ENCODE results near the gene OR1F1.
"Not testable (repeated sequence)": the region's sequence is repeated elsewhere in the genome, so short reads cannot be mapped to it uniquely, and the experiment has no call there.

The OR1F1 gene

GRCh38 chr16:3187798-3188674 is at the start of gene OR1F1:
TSS of gene OR1F1 (plus strand) at chr16:3188204.
- Histone ChIP-seq H3K27me3 (ENCODE audit: control insufficient read depth, insufficient read depth, low read length) (peaks cover 3% of the 10 kb centered on the region), H3K9ac (no peak within 1 kb of the TSS), H3K36me3 (ENCODE audit: control insufficient read depth, insufficient read depth, low read length) (no peaks in the 10 kb centered on the region), H3K4me3 (ENCODE audit: low read depth, low read length) (peak within 1 kb of the TSS; percentile 53), H3K79me2 (no peaks in the 10 kb centered on the region), H3K4me2 (ENCODE audit: low read length) (peak within 1 kb of the TSS; percentile 60), H3K4me1 (no peaks in the 10 kb centered on the region), H3K27ac (no peak within 1 kb of the TSS), H2AFZ (no peak within 1 kb of the TSS), H3K9me3 (ENCODE audit: control insufficient read depth, low read length) (no peaks in the 10 kb centered on the region)
- TF ChIP-seq, protein P1, sequence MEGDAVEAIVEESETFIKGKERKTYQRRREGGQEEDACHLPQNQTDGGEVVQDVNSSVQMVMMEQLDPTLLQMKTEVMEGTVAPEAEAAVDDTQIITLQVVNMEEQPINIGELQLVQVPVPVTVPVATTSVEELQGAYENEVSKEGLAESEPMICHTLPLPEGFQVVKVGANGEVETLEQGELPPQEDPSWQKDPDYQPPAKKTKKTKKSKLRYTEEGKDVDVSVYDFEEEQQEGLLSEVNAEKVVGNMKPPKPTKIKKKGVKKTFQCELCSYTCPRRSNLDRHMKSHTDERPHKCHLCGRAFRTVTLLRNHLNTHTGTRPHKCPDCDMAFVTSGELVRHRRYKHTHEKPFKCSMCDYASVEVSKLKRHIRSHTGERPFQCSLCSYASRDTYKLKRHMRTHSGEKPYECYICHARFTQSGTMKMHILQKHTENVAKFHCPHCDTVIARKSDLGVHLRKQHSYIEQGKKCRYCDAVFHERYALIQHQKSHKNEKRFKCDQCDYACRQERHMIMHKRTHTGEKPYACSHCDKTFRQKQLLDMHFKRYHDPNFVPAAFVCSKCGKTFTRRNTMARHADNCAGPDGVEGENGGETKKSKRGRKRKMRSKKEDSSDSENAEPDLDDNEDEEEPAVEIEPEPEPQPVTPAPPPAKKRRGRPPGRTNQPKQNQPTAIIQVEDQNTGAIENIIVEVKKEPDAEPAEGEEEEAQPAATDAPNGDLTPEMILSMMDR (IDR thresholded peaks at IDR 0.05), result no peak

GRCh38 chr16:3138342-3138741 is 49.7 kb upstream of the OR1F1 start:
- H3K9ac ChIP-seq, result no peak overlapping the region
- H3K79me2 ChIP-seq, result peaks cover 7% of the 10 kb centered on the region
- peaks cover 9% of the 10 kb centered on the region for H3K4me1 ChIP-seq
- H2AFZ ChIP-seq, result no peak overlapping the region
- TF ChIP-seq, protein P1 (IDR thresholded peaks at IDR 0.05), result no peak
- no peak overlapping the region for H3K4me2 ChIP-seq (ENCODE audit: low read length)
- no peaks in the 10 kb centered on the region for H3K9me3 ChIP-seq (ENCODE audit: control insufficient read depth, low read length)
- no peaks in the 10 kb centered on the region for H3K27me3 ChIP-seq (ENCODE audit: control insufficient read depth, insufficient read depth, low read length)
- H3K36me3 ChIP-seq (ENCODE audit: control insufficient read depth, insufficient read depth, low read length), result no peaks in the 10 kb centered on the region
- H3K27ac ChIP-seq, result no peak overlapping the region
- no peak overlapping the region for H3K4me3 ChIP-seq (ENCODE audit: low read depth, low read length)

DNA sequence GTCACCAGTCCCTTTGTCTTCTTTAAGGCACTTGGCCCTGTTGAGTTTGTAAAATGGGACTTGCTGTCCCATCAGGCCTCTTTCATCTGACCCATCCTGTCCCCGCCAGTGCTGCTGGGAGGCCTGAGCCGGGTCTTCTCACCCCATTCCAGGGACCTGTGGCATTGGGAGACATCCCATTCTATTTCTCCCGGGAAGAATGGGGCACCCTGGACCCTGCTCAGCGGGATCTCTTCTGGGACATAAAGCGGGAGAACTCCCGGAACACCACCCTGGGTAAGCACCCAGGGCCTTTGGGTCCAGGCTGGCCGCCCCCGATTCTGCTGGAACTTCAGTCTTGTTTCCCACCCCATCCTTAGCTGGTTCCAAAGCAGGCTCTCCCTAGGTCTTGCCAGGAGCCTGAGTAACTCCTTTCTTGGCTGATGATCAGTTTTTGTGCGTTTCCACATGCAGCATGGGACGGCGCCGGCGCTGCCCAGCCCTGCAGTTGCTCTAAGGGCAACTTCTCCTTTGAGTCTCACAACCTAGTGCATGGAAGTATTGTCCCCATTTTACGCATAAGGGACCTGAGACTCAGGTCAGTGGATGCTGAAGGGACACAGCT is 49.1 kb upstream of the OR1F1 start:
- Histone ChIP-seq H3K79me2 (peaks cover 4% of the 10 kb centered on the region), H3K4me3 (ENCODE audit: low read depth, low read length) (no peak overlapping the region), H3K27ac (no peak overlapping the region), H2AFZ (no peak overlapping the region), H3K4me1 (peaks cover 15% of the 10 kb centered on the region), H3K9me3 (ENCODE audit: control insufficient read depth, low read length) (no peaks in the 10 kb centered on the region), H3K9ac (no peak overlapping the region), H3K36me3 (ENCODE audit: control insufficient read depth, insufficient read depth, low read length) (no peaks in the 10 kb centered on the region), H3K27me3 (ENCODE audit: control insufficient read depth, insufficient read depth, low read length) (no peaks in the 10 kb centered on the region), H3K4me2 (ENCODE audit: low read length) (no peak overlapping the region)
- TF ChIP-seq, protein P1 (IDR thresholded peaks at IDR 0.05), result no peak

- not testable (repeated sequence) for H3K36me3 ChIP-seq (ENCODE audit: control insufficient read depth, insufficient read depth, low read length)
These were observed 48.4 kb upstream of the OR1F1 start for GRCh38 chr16:3139561-3139960.

DNA sequence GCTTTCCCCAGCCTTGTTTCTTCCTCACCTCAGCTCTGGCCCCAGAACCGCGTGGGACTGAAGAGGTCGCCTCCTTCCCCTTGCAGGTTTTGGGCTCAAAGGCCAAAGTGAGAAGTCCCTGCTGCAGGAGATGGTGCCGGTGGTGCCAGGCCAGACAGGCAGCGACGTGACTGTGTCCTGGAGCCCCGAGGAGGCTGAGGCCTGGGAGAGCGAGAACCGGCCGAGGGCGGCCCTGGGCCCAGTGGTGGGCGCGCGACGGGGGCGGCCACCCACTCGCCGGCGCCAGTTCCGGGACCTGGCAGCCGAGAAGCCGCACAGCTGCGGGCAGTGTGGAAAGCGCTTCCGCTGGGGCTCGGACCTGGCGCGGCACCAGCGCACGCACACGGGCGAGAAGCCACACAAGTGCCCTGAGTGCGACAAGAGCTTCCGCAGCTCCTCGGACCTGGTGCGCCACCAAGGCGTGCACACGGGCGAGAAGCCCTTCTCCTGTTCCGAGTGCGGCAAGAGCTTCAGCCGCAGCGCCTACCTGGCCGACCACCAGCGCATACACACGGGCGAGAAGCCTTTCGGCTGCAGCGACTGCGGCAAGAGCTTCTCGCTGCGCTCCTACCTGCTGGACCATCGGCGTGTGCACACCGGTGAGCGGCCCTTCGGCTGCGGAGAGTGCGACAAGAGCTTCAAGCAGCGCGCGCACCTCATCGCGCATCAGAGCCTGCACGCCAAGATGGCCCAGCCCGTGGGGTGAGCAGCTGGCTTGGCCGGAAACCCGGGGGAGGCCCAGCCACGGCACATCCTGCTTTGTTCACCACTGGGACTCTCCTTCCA is 47.2 kb upstream of the OR1F1 start:
- H3K36me3 ChIP-seq (ENCODE audit: control insufficient read depth, insufficient read depth, low read length), result no peaks in the 10 kb centered on the region
- H2AFZ ChIP-seq, result no peak overlapping the region
- no peaks in the 10 kb centered on the region for H3K9me3 ChIP-seq (ENCODE audit: control insufficient read depth, low read length)
- no peak overlapping the region for H3K4me2 ChIP-seq (ENCODE audit: low read length)
- no peaks in the 10 kb centered on the region for H3K79me2 ChIP-seq
- H3K27ac ChIP-seq, result no peak overlapping the region
- H3K4me3 ChIP-seq (ENCODE audit: low read depth, low read length), result no peak overlapping the region
- H3K4me1 ChIP-seq, result peaks cover 25% of the 10 kb centered on the region
- H3K9ac ChIP-seq, result no peak overlapping the region
- TF ChIP-seq, protein P1 (IDR thresholded peaks at IDR 0.05), result no peak
- no peaks in the 10 kb centered on the region for H3K27me3 ChIP-seq (ENCODE audit: control insufficient read depth, insufficient read depth, low read length)

More at GRCh38 chr16:3139561-3139960, 48.4 kb upstream of the OR1F1 start:
- not testable (repeated sequence) for H2AFZ ChIP-seq; H3K4me2 ChIP-seq (ENCODE audit: low read length); H3K4me3 ChIP-seq (ENCODE audit: low read depth, low read length); H3K27me3 ChIP-seq (ENCODE audit: control insufficient read depth, insufficient read depth, low read length); H3K9me3 ChIP-seq (ENCODE audit: control insufficient read depth, low read length); H3K27ac ChIP-seq; H3K79me2 ChIP-seq; H3K9ac ChIP-seq
- H3K4me1 ChIP-seq, result peaks cover 20% of the 10 kb centered on the region

Measured in parathyroid adenoma (tissue), 2 donors.